MCF 10A (cell line): ENCODE data around the gene PDE9A. TPM values are rescaled to one million over a fixed set of nuclear protein-coding genes. Genes with fewer than 3 reads are reported as not detected.

Experiments used
- BruUV-seq: library from RNA; stranded (reverse); fragments of 400-500 nt; replicated peaks from 2 replicates; lab custom pipeline; 2021; lab: Mats Ljungman, UMichigan
- CTCF ChIA-PET: fragments of 300-600 bp; sonication (Branson Sonifier 250); formaldehyde crosslinking; extraction: SDS; loops from one replicate; lab custom pipeline; 2021; ENCODE audit warnings: antibody characterized with exemption, inconsistent platforms; lab: Yijun Ruan, JAX
- POLR2A ChIA-PET: fragments of 300-600, 350-650 bp; sonication (Branson Sonifier 250); formaldehyde crosslinking; extraction: SDS; loops from one replicate; lab custom pipeline; 2020; ENCODE audit warnings: antibody characterized with exemption, inconsistent platforms; lab: Yijun Ruan, JAX
- DNase-seq: peaks from one replicate; pipeline ENCODE4 v3.0.0-alpha.2; 2018; ENCODE audit not compliant: unreplicated experiment
- H3K27ac Mint-ChIP-seq: one replicate; pipeline ENCODE4 v1.8.0; 2022; ENCODE audit warnings: mild to moderate bottlenecking, low read depth, mixed read lengths; ENCODE audit not compliant: unreplicated experiment
- H3K27me3 Mint-ChIP-seq: one replicate; pipeline ENCODE4 v1.8.0; 2022; ENCODE audit warnings: mixed read lengths; ENCODE audit not compliant: insufficient read depth, unreplicated experiment
- H3K36me3 Mint-ChIP-seq: one replicate; pipeline ENCODE4 v1.8.0; 2022; ENCODE audit warnings: mild to moderate bottlenecking, moderate library complexity, mixed read lengths; ENCODE audit not compliant: insufficient read depth, unreplicated experiment
- H3K4me1 Mint-ChIP-seq: one replicate; pipeline ENCODE4 v1.8.0; 2022; ENCODE audit warnings: mixed read lengths; ENCODE audit not compliant: insufficient read depth, unreplicated experiment
- H3K4me3 Mint-ChIP-seq: one replicate; pipeline ENCODE4 v1.8.0; 2022; ENCODE audit warnings: mild to moderate bottlenecking, moderate library complexity, mixed read lengths; ENCODE audit not compliant: unreplicated experiment
- H3K9me3 Mint-ChIP-seq: one replicate; pipeline ENCODE4 v1.8.0; 2022; ENCODE audit warnings: mixed read lengths; ENCODE audit not compliant: unreplicated experiment
- intact Hi-C: fragments of 100-400 bp; cut with micrococcal nuclease; formaldehyde crosslinking; loops from 2 replicates; pipeline ENCODE4 v1.14.1; 2022
- total RNA-seq: library from RNA; stranded (reverse); gene quantifications from 2 replicates; pipeline ENCODE4 v1.2.3, GENCODE V29; 2022
- TF ChIP-seq, protein P1 (sequence below): fragments of 200-600 bp; IDR thresholded peaks from one replicate; pipeline ENCODE4 v1.8.0; 2022; ENCODE audit warnings: antibody characterized with exemption, mild to moderate bottlenecking; ENCODE audit not compliant: unreplicated experiment

The PDE9A gene
- total RNA-seq, 1 experiment from 2014 or later = not detected

DNA sequence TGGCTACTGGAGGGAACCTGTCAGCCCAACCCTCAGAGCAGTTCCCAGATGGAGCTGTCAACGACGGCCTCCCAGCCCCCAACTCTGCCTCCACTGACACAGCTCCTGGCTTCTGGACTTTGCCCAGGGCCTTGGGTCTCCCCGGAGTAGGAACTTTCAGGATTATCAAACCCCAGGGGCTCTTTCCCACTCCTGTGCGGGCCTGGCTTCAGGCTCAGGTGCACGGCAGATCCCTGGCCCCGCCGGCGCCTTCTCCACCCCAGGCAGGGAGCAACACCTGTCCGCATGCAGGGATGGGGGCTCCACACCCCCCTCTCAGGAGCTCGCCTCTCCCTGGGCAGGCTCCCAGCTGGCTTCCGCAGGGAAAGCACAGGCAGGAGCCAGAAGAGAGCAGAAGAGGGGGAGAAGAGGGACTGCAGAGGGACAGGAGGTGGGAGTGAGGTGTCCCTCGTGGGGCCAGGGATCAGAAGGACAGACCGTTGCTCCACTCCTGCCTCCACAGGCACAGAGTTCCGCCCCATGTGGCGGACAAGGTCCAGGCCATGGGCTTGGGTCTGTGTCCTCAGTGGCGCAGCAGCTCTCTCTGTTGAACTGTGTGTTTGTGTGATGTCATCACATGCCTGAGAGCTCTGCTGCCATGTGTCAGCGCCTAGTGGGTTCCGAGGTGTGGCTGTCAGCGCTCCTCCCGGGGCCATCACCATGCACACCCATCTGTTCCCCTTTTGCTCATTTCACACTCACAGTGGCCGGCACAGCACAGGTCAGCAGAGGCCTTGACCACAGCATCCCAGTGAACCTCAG is 107.7 kb downstream of the PDE9A start:
- TF ChIP-seq, protein P1, sequence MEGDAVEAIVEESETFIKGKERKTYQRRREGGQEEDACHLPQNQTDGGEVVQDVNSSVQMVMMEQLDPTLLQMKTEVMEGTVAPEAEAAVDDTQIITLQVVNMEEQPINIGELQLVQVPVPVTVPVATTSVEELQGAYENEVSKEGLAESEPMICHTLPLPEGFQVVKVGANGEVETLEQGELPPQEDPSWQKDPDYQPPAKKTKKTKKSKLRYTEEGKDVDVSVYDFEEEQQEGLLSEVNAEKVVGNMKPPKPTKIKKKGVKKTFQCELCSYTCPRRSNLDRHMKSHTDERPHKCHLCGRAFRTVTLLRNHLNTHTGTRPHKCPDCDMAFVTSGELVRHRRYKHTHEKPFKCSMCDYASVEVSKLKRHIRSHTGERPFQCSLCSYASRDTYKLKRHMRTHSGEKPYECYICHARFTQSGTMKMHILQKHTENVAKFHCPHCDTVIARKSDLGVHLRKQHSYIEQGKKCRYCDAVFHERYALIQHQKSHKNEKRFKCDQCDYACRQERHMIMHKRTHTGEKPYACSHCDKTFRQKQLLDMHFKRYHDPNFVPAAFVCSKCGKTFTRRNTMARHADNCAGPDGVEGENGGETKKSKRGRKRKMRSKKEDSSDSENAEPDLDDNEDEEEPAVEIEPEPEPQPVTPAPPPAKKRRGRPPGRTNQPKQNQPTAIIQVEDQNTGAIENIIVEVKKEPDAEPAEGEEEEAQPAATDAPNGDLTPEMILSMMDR = no peak
- ChIA-PET POLR2A (no interaction called here), CTCF (no interaction called here)
- H3K36me3 Mint-ChIP-seq = no peaks in the 10 kb centered on the region
- no TSS peak for BruUV-seq
- no peak overlapping the region for H3K27ac Mint-ChIP-seq
- no peak overlapping the region for H3K4me3 Mint-ChIP-seq
- peak; percentile 18 for DNase-seq
- intact Hi-C loops = no loop called here
- peaks cover 68% of the 10 kb centered on the region for H3K27me3 Mint-ChIP-seq
- H3K9me3 Mint-ChIP-seq = no peaks in the 10 kb centered on the region
- no peaks in the 10 kb centered on the region for H3K4me1 Mint-ChIP-seq

DNA sequence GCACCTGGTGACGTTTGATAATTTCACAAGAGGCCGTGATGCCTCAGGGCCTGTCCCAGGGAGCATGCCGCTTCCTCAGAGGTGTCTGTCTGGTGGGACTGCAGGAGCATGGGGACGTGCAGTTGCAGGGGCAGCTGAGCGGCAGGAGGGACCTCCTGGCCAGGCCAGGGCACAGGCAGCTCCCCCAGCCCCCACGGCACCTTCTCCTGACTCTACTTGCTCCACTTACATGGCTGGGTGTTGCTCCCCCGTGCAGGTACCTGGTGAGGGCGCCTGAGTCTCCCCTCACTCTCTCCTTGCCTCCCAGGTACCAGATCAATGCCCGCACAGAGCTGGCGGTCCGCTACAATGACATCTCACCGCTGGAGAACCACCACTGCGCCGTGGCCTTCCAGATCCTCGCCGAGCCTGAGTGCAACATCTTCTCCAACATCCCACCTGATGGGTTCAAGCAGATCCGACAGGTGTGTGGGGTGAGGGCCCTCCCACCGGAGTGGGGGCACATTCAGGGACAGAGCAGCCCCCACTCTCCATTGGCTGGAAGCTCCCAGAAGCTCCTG is 108.4 kb downstream of the PDE9A start:
- TF ChIP-seq, protein P1 = no peak
- Mint-ChIP-seq H3K4me1 (no peaks in the 10 kb centered on the region), H3K9me3 (no peaks in the 10 kb centered on the region), H3K4me3 (no peak overlapping the region), H3K27ac (no peak overlapping the region), H3K36me3 (no peaks in the 10 kb centered on the region), H3K27me3 (peaks cover 72% of the 10 kb centered on the region)
- intact Hi-C loops = no loop called here
- ChIA-PET POLR2A (no interaction called here), CTCF (no interaction called here)
- DNase-seq = no peak
- BruUV-seq = no TSS peak

DNA sequence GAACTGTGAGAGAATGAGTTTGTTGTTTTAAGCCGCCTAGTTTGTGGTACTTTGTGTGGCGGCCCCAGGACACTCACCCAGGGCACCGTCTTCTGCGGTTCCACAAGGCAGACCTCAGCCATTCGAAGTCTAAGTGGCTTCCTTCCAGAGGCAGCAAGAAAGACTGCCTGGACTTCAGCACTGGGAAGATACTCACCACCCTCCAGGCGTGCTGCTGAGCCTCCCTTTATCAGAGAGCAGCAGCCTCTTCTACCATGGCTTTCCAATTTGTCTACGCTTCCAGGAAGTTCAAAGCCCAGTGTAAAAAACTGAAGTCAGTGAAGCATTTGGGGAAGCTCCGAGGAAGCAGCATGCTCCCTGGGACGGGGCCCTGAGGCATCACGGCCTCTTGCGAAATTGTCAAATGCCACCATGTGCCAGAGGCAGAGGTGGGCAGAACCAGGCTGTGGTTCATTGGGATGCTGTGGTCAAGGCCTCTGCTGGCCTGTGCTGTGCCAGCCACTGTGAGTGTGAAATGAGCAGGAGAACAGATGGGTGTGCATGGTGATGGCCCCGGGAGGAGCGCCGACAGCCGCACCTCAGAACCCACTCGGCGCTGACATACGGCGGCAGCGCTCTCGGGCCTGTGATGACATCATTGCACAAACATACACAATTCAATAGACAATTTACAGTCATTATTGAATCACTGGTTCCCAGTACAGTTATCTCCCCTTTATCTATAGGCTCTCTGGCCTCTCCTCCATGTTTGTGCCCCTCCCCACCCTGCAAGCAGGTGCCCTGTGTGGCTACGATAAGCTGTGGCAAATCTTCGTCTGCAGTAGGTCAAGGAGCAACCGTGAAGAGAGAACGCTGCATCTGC is 110.4 kb downstream of the PDE9A start:
- Mint-ChIP-seq H3K9me3 (no peaks in the 10 kb centered on the region), H3K4me1 (no peaks in the 10 kb centered on the region), H3K27me3 (peaks cover 68% of the 10 kb centered on the region), H3K36me3 (no peaks in the 10 kb centered on the region), H3K27ac (no peak overlapping the region), H3K4me3 (no peak overlapping the region)
- intact Hi-C loops = no loop called here
- no TSS peak for BruUV-seq
- POLR2A ChIA-PET = no interaction called here
- DNase-seq = peak; percentile 22
- CTCF ChIA-PET = no interaction called here
- TF ChIP-seq, protein P1 = no peak

DNA sequence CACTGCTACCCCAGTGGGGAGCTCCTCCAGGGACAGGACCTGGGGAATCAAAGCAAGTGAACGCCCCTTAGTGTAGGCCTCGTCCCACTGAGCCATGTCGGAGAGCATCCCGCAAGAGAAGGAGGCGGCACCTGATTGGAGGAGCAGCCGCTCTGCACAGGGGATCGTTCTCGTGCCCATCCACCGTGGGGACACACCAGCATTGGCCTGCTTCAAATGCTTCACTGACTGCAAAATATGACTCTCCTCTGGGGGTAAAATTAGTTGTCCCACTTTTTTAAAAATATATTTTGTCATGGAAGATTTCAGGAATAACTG is 111.0 kb downstream of the PDE9A start:
- ChIA-PET CTCF (no interaction called here), POLR2A (no interaction called here)
- H3K4me1 Mint-ChIP-seq = no peaks in the 10 kb centered on the region
- no peak for DNase-seq
- H3K9me3 Mint-ChIP-seq = no peaks in the 10 kb centered on the region
- TF ChIP-seq, protein P1 = no peak
- H3K4me3 Mint-ChIP-seq = no peak overlapping the region
- H3K36me3 Mint-ChIP-seq = no peaks in the 10 kb centered on the region
- intact Hi-C loops = no loop called here
- BruUV-seq = no TSS peak
- no peak overlapping the region for H3K27ac Mint-ChIP-seq
- peaks cover 62% of the 10 kb centered on the region for H3K27me3 Mint-ChIP-seq
